HL-60 (cell line): ENCODE measurements around the gene SPINK5.

Experiments
- CTCF ChIP-seq: IDR thresholded peaks from one replicate; pipeline ENCODE4 v1.5.1; 2011; ENCODE audit warnings: low read length, control low read depth, inconsistent platforms; ENCODE audit not compliant: insufficient read depth
- GABPA ChIP-seq: IDR thresholded peaks from 2 replicates; pipeline ENCODE4 v1.6.1; 2012; ENCODE audit warnings: low read depth
- POLR2AphosphoS5 ChIP-seq: IDR thresholded peaks from 2 replicates; pipeline ENCODE4 v1.6.1; 2012; ENCODE audit warnings: low read depth

- TF ChIP-seq CTCF (no peak), GABPA (no peak), POLR2AphosphoS5 (no peak)
These were observed 61.9 kb downstream of the SPINK5 start for GRCh38 chr5:148125641-148126040.
